Measurements from ENCODE around the gene BRPF1.

Gene BRPF1

GRCh38 chr3:9701006-9701405, 30.5 kb upstream of the BRPF1 start:
- DNase-seq (ENCODE audit: low read depth): no peak
- TF ChIP-seq, protein P1, sequence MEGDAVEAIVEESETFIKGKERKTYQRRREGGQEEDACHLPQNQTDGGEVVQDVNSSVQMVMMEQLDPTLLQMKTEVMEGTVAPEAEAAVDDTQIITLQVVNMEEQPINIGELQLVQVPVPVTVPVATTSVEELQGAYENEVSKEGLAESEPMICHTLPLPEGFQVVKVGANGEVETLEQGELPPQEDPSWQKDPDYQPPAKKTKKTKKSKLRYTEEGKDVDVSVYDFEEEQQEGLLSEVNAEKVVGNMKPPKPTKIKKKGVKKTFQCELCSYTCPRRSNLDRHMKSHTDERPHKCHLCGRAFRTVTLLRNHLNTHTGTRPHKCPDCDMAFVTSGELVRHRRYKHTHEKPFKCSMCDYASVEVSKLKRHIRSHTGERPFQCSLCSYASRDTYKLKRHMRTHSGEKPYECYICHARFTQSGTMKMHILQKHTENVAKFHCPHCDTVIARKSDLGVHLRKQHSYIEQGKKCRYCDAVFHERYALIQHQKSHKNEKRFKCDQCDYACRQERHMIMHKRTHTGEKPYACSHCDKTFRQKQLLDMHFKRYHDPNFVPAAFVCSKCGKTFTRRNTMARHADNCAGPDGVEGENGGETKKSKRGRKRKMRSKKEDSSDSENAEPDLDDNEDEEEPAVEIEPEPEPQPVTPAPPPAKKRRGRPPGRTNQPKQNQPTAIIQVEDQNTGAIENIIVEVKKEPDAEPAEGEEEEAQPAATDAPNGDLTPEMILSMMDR (IDR thresholded peaks at IDR 0.05; ENCODE audit: control insufficient read depth, extremely low read depth, insufficient read depth): no peak
- no peak overlapping the region for H3K4me3 ChIP-seq (ENCODE audit: low read depth, low read length)

DNA sequence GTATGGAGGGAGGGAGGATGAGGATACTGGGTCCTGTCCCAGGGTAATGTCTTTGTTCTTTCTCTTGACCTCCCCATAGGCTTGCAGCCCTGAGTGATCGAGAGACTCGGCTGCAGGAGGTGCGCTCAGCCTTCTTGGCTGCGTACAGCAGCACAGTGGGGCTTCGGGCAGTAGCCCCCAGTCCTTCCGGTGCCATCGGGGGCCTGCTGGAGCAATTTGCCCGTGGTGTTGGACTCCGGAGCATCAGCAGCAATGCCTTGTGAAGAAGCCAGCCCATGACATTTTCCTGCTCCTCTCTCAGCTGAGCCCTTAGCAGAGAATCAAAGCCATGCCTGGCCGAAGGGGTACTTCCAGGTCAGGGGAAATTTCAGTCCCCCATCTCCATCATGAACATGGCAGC, 29.8 kb upstream of the BRPF1 start:
- no peak for DNase-seq (ENCODE audit: low read depth)
- no peak overlapping the region for H3K4me3 ChIP-seq (ENCODE audit: low read depth, low read length)
- TF ChIP-seq, protein P1 (IDR thresholded peaks at IDR 0.05; ENCODE audit: control insufficient read depth, extremely low read depth, insufficient read depth): no peak

- TF ChIP-seq, protein P1 (IDR thresholded peaks at IDR 0.05; ENCODE audit: control insufficient read depth, extremely low read depth, insufficient read depth): no peak
- no peak overlapping the region for H3K4me3 ChIP-seq (ENCODE audit: low read depth, low read length)
- no peak for DNase-seq (ENCODE audit: low read depth)
Observed at GRCh38 chr3:9703240-9703639, 28.3 kb upstream of the BRPF1 start.

DNA sequence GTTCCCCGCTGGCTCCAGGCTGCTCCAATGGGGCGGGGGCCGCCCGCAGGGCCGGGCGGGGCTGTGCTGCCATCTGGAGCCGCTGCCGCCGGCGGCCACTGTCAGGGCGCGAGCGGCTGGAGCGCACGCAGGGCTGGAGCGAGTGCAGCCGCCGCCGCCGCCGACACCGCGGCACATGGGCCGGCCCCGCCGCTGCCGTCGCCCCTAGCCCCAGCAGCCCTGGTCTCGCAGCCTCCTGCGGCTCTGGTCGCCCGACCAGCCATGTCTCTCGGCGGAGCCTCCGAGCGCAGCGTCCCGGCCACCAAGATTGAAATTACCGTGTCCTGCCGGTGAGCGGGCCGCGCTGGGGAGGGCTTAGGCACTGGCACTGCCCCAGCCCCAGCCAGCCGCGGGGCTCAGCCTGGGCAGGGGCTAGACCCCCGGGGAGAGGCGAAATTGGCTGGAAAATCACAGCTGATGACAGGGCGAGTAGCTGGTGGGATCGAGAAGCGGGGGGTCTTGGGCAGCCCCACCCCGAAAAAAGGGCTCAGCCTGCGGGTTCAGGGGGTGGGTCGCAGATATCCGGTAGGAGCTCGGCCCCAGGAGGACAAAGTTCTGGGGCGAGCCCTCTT, 27.7 kb upstream of the BRPF1 start, which contains the start of gene CPNE9:
CPNE9 (plus strand) TSS at position 98 of the 611 bp plus-strand sequence; CDS start at position 262, 164 bp downstream.
- TF ChIP-seq, protein P1 (IDR thresholded peaks at IDR 0.05; ENCODE audit: control insufficient read depth, extremely low read depth, insufficient read depth): no peak
- H3K4me3 ChIP-seq (ENCODE audit: low read depth, low read length): no peak within 1 kb of the TSS
- no peak for DNase-seq (ENCODE audit: low read depth)

GRCh38 chr3:9704347-9705322, 26.9 kb upstream of the BRPF1 start:
- DNase-seq (ENCODE audit: low read depth): no peak
- TF ChIP-seq, protein P1 (IDR thresholded peaks at IDR 0.05; ENCODE audit: control insufficient read depth, extremely low read depth, insufficient read depth): no peak
- no peak overlapping the region for H3K4me3 ChIP-seq (ENCODE audit: low read depth, low read length)

DNA sequence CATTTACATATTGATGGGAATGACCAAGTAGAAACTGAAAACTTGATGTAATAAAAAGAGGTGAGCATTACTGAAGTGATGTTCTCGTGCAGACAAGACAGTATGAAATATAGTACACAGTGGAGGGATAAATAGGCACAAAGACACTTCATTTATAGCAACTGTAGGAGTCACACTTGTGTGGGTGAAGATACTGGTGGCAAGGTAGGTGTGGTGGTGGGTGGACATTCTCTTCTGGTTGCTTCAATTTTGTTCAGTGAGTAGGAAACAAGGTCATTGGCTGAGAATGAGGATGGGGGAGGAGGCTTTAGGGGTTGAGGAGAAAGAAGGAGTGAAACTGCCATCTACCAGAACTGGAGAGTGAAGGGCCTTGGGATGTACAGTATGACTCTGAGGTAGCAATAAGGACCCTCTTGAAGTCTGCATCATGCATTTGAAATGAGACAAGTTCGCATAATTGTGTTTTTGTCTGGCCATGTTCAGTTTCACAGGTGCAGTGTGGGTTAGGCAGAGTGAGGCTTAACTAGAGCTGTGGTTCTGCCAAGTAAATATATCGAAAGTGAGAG, 21.3 kb upstream of the BRPF1 start:
- TF ChIP-seq, protein P1 (IDR thresholded peaks at IDR 0.05; ENCODE audit: control insufficient read depth, extremely low read depth, insufficient read depth): no peak
- no peak overlapping the region for H3K4me3 ChIP-seq (ENCODE audit: low read depth, low read length)
- DNase-seq (ENCODE audit: low read depth): no peak
